ENCODE results near the gene ASTN2.

The ASTN2 gene

GRCh38 chr9:116387934-116388698 lies 1026.7 kb downstream of the ASTN2 start:
- no peak for DNase-seq

DNA sequence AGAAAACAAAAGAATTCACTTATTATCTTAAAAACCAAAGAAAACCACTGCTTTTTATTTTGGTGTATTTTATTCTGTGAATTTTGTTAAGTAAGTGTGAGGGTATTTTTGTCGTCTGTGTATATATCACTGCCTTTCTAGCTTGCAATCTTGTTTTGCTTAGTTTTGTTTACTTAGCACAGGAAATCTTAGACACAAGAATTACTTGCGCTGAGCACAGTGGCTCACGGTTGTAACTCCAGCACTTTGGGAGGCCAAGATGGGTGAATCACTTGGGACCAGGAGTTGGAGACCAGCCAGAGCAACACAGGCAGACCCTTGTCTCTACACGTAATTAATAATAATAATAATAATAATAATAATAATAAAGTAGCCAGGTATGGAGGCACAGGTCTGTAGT lies 1030.9 kb downstream of the ASTN2 start:
- DNase-seq, result no peak

DNA sequence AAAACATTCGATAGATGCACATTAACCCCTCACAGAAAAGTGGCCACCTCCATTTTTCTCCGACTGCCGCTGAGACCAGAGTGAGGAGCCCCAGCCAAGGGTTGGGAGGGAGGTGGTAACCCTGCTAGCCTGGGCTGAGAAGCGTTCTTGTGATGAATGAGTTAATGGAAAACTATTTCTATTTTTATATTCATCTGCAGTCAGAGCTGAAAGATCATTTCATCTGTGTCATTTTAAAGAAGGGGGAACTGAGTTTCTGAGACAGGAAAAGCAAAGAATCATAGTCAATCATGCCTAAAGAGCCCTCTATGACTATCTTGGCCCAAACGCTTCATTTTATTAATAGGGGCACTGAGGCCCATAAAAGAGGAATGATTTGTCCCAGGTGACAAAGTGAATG lies 1031.7 kb downstream of the ASTN2 start:
- DNase-seq, result no peak

GRCh38 chr9:116382053-116382452 lies 1032.8 kb downstream of the ASTN2 start:
- DNase-seq, result no peak

DNA sequence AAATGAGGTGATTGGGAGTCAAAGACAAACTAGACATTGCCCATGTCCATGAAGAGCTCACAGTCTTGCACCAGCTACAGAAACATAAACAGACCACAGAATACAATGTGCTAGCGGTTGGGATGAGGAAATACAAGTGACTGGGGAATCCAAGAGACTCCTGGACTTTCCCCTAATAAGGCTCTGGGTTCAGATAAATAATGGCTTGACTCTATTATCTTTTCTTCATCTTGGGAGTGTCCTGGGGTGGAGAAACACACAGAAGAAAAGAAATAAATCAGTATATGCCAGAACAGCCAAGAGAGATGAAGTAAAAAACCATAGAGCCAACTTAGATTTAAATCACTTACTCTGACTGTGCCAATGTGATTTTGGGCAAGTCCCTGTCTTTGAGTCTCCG lies 1033.5 kb downstream of the ASTN2 start:
- DNase-seq, result no peak

DNA sequence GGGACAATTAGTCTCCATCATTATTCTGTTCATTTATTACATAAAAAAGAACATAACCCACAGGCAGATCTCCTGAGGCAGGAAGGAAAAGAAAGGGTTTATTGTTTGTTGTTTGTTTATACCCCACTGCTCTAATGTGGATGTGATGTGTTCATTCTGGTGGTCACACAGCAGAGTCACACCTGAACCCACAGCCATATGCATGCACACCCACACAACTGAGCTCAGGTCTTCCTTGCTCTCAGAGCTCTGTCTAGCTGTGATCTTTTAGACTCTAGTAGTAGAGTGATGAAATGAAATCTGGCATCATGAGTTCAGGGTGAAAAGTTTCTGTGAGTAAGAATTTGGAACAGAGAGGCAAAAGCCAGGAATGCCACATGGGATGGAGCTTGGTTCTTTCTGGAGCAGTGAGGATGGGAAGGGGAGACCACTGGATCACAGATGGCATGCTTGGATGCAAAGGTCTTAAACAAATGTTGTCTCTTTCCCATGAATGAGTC lies 1034.3 kb downstream of the ASTN2 start:
- no peak for DNase-seq

GRCh38 chr9:116379821-116380220 lies 1035.0 kb downstream of the ASTN2 start:
- DNase-seq, result no peak

- no peak for DNase-seq
These were observed 1036.0 kb downstream of the ASTN2 start for GRCh38 chr9:116378873-116379272.

GRCh38 chr9:116377179-116377798 lies 1037.6 kb downstream of the ASTN2 start:
- DNase-seq, result no peak

All from NCI-H1694 treated with DMSO at 0.1 percent for 48 hours (cell line).